Stomach smooth muscle (tissue), 2 donors: ENCODE results near the gene TARS1.

ENCODE experiments used
- H3K27ac ChIP-seq: one replicate; pipeline ENCODE4 v1.7.0; 2013; ENCODE audit warnings: mild to moderate bottlenecking, low read length, inconsistent platforms
- H3K27me3 ChIP-seq, 2 donors: one replicate each; pipeline ENCODE4 v1.7.0; 2013; ENCODE audit warnings: low read length in 2 of 2; ENCODE audit not compliant: insufficient read depth in 2 of 2, control insufficient read depth in 1 of 2
- H3K36me3 ChIP-seq, 2 donors: one replicate each; pipeline ENCODE4 v1.7.0; 2013; ENCODE audit warnings: low read length in 2 of 2; ENCODE audit not compliant: control insufficient read depth in 2 of 2, insufficient read depth in 2 of 2
- H3K4me1 ChIP-seq: one replicate; pipeline ENCODE4 v1.7.0; 2013; ENCODE audit warnings: low read length; ENCODE audit not compliant: control insufficient read depth, insufficient read depth
- H3K4me3 ChIP-seq, 2 donors: one replicate each; pipeline ENCODE4 v1.7.0; 2013; ENCODE audit warnings: low read length in 2 of 2
- H3K9ac ChIP-seq, 2 donors: one replicate each; pipeline ENCODE4 v1.7.0; 2013; ENCODE audit warnings: low read length in 2 of 2, mild to moderate bottlenecking in 1 of 2
- H3K9me3 ChIP-seq, 2 donors: one replicate each; pipeline ENCODE4 v1.7.0; 2013; ENCODE audit warnings: low read length in 2 of 2; ENCODE audit not compliant: control insufficient read depth in 2 of 2
- donor health status: healthy.
- donor health status: Pancreatic carcinoma.

TARS1 gene

DNA sequence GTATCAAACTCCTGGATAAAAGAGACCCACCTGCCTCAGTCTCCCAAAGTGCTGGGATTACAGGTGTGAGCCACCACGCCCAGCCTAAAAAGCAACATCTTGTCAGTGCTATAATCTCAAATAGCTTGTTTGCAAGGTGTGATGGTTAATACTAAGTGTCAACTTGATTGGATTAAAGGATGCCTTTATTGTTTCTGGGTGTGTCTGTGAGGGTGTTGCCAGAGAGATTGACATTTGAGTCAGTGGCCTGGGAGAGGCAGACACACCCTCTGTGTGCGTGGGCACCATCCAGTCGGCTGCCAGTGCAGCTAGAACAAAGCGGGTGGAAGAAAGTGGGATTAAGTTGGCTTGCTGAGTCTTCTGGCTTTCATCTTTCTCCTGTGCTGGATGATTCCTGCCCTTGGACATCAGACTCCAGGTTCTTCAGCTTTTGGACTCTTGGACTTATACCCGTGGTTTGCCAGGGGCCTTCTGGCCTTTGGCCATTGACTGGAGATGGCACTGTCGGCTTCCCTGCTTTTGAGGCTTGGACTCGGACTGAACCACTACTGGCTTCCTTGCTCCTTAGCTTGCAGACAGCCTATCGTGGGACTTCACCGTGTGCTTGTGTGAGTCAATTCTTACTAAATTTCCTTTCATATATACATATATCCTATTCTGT lies 28.1 kb downstream of the TARS1 start:
- Histone ChIP-seq H3K27ac (no peak overlapping the region), H3K9me3 (no peaks in the 10 kb centered on the region), H3K27me3 (no peaks in the 10 kb centered on the region), H3K4me1 (no peaks in the 10 kb centered on the region), H3K36me3 (peaks cover 44 to 59% of the 10 kb centered on the region in 2 donors), H3K9ac (no peak overlapping the region), H3K4me3 (no peak overlapping the region)

DNA sequence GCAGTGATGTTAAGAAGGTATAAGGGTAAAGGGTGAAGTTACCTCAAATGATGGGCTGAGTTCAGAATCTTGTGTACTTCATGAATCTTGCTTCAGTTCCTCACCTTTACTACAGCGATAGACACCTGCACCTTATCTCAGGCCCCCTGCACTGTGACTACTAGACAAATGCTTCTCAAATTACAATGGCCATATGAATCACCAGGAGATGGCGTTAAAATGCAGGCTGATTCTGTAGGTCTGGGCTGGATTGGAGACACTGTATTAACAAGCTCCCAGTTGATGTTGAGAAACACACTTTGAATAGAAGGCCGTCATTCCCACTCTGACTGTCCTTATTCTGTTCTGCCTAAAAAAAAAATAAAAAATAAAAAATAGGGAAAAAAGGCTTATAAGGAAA lies 29.8 kb downstream of the TARS1 start:
- no peaks in the 10 kb centered on the region for H3K27me3 ChIP-seq
- no peak overlapping the region for H3K9ac ChIP-seq
- no peak overlapping the region for H3K27ac ChIP-seq
- H3K36me3 ChIP-seq: peaks cover 38 to 52% of the 10 kb centered on the region in 2 donors
- H3K9me3 ChIP-seq: no peaks in the 10 kb centered on the region
- no peaks in the 10 kb centered on the region for H3K4me1 ChIP-seq
- H3K4me3 ChIP-seq: no peak overlapping the region

DNA sequence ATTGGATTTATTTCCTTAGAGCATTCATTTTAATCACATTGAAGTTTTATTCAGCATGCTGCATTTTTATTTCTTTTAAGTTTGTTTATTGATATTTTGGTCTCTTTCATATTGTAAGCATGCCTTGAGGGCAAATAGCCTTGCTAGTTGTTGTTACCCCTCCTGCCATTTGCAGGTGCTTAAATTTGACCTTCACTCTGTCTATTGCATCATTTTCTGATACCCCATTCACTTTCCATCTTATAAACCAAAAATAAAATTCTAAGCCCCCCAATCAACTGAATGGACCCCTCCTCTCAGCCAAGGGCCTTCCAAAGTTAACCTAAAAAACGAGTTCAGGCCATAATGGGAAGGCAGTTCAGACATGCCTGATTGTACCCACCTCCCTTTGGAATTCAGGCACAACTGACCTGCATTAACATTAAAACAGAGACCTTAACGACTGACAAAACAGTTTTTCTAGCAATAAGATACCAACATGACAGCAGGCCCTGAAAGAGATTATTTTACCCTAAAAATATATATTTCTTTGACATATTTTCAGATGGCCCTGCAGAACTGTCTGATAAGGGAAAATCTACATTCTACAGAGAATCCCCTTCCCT lies 32.1 kb downstream of the TARS1 start:
- H3K4me3 ChIP-seq: no peak overlapping the region
- no peaks in the 10 kb centered on the region for H3K4me1 ChIP-seq
- H3K9ac ChIP-seq: no peak overlapping the region
- H3K27me3 ChIP-seq: no peaks in the 10 kb centered on the region
- H3K9me3 ChIP-seq: no peaks in the 10 kb centered on the region
- no peak overlapping the region for H3K27ac ChIP-seq
- H3K36me3 ChIP-seq: peaks cover 35 to 44% of the 10 kb centered on the region in 2 donors

DNA sequence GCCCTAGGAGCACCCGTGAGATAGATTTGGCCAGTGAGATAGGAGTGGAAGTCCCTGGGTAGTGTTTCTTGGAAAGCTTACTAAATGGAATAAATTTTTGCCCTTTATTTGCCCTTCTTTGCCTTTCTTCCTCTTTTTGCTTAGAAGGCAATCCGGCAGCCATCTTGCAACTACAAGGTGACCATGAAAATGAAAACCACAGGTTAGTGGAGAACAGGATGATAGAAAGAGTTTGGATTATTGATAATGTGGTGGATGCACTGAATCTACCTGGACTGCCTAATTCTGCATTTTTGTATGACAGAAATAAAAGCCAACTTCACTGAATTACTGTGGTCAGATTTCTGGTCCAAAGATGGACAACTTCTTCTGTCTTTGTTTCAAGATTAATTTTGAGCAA lies 33.2 kb downstream of the TARS1 start:
- peaks cover 27 to 36% of the 10 kb centered on the region in 2 donors for H3K36me3 ChIP-seq
- no peaks in the 10 kb centered on the region for H3K27me3 ChIP-seq
- H3K9ac ChIP-seq: no peak overlapping the region
- no peak overlapping the region for H3K27ac ChIP-seq
- H3K4me1 ChIP-seq: no peaks in the 10 kb centered on the region
- no peaks in the 10 kb centered on the region for H3K9me3 ChIP-seq
- H3K4me3 ChIP-seq: no peak overlapping the region

DNA sequence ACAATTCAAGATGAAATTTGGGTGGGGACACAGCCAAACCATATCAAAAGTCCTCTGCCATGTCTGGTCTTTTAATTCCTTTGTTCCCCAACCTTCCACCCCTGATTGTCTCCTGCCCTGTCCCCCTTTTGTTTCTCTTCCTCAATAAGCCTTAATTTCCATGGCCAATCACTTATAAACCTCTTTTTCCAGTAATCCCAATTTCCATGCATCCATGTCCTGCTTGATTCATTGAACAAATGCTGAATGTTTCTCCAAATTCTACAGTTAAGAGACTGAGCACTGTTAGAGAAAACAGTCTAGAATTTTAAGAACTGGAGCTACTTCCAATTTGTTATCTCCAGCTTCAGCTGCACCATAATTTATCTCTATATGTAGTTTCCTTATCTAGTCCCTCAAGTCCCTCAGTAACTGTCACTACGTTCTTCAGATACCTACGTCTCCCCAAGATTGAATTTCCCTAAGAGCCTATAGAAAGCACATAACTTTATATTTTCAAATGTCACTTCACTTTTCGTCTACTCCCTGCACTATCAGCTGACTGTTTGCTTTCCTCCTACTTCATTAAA lies 34.2 kb downstream of the TARS1 start:
- Histone ChIP-seq H3K4me1 (no peaks in the 10 kb centered on the region), H3K9me3 (no peaks in the 10 kb centered on the region), H3K4me3 (no peak overlapping the region), H3K27ac (no peak overlapping the region), H3K36me3 (peaks cover 24 to 28% of the 10 kb centered on the region in 2 donors), H3K27me3 (no peaks in the 10 kb centered on the region), H3K9ac (no peak overlapping the region)

DNA sequence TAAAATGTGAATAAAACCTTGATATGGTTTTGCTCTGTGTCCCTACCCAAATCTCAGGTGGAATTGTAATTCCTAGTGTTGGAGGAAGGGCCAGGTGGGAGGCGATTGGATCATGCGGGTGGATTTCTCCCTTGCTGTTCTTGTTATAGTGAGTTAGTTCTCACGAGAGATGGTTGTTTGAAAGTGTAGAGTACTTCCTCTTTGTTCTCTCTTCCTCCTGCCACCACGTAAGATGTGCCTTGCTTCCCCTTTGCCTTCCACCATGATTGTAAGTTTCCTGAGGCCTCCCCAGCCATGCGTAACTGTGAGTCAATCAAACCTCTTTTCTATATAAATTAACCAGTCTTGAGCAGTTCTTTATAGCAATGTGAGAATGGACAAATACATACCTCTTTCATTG lies 34.9 kb downstream of the TARS1 start:
- Histone ChIP-seq H3K4me3 (no peak overlapping the region), H3K36me3 (peaks cover 17 to 25% of the 10 kb centered on the region in 2 donors), H3K9ac (no peak overlapping the region), H3K4me1 (no peaks in the 10 kb centered on the region), H3K27me3 (no peaks in the 10 kb centered on the region), H3K9me3 (no peaks in the 10 kb centered on the region), H3K27ac (no peak overlapping the region)

DNA sequence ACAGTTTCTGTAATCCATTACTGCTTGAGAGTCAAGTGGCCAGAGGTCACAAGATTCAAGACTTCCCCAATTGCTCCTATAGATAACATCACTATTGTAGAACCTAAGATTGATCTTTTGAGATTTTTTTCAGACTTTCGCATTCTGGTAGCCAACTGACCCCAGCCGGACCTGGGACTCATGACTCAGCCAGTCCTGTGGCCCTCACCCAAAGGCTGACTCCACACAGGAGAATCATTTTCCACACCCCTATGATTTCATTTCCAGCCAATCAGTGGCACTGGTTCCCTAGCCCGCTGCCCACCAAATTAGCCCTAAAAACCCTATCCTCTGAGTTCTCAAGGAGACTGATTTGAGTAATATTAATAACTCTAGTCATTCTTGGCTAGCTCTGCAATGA lies 36.2 kb downstream of the TARS1 start:
- H3K27me3 ChIP-seq: no peaks in the 10 kb centered on the region
- H3K9me3 ChIP-seq: no peaks in the 10 kb centered on the region
- H3K4me1 ChIP-seq: no peaks in the 10 kb centered on the region
- peaks cover 11 to 21% of the 10 kb centered on the region in 2 donors for H3K36me3 ChIP-seq
- H3K4me3 ChIP-seq: no peak overlapping the region
- no peak overlapping the region for H3K9ac ChIP-seq
- no peak overlapping the region for H3K27ac ChIP-seq

DNA sequence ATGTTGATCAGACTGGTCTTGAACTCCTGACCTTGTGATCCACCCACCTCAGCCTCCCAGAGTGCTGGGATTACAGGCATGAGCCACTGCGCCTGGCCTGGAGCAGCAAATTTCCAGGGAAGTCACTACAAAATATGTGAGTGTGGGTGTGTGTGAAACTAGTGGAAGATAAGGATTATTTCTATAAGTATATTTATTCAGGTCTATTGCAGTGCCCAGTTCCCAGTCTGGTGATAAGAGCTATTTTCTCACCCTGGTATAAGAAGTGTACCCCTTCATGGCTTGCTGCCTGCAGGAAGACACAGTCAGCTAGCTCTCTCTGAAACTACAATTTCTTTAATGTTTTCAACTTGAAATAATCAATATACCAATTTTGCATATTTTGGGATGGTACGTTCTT lies 37.1 kb downstream of the TARS1 start:
- no peaks in the 10 kb centered on the region for H3K27me3 ChIP-seq

DNA sequence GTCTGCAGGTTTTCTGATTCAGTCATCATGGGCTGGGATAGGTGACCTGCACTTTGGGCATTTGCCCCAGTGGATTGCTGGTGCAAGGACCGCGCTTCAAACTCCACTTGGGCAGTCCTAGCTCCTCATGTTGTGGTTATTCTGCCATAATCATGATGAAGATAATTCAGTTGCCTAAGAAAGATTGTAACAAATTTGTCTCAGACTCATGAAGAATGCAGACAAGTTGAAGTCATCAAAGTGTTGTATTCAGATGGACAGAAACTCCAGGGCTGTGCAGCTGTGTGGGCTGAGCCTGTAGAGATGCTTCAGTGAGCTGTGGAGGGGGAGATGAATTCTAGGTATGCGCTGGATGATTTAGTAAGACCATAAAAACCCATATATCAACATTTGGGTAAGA lies 38.5 kb downstream of the TARS1 start:
- no peak overlapping the region for H3K4me3 ChIP-seq
- no peaks in the 10 kb centered on the region for H3K27me3 ChIP-seq
- no peaks in the 10 kb centered on the region for H3K9me3 ChIP-seq
- H3K4me1 ChIP-seq: no peaks in the 10 kb centered on the region
- peaks cover 11 to 14% of the 10 kb centered on the region in 2 donors for H3K36me3 ChIP-seq
- no peak overlapping the region for H3K9ac ChIP-seq
- H3K27ac ChIP-seq: no peak overlapping the region

More for the DNA sequence above, 37.1 kb downstream of the TARS1 start:
- Histone ChIP-seq H3K4me1 (no peaks in the 10 kb centered on the region), H3K9me3 (no peaks in the 10 kb centered on the region), H3K36me3 (peaks cover 11 to 17% of the 10 kb centered on the region in 2 donors), H3K4me3 (no peak overlapping the region), H3K9ac (no peak overlapping the region), H3K27ac (no peak overlapping the region)

DNA sequence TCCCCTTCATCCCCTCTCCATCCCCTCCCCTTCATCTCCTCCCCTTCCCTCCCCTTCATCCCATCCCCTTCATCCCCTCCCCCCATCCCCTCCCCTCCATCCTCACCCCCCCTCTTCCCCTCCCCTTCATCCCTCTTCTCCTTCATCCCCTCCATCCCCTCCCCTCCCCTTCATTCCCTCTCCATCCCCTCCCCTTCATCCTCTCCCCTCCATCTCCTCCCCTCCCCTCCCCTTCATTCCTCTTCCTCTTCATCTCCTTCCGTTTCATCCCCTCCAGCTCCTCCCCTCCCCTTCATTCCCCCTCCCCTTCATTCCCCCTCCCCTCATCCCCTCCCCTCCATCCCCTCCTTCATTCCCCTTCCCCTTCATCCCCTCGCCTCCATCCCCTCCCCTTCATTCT lies 40.1 kb downstream of the TARS1 start:
- Histone ChIP-seq H3K27me3 (no peaks in the 10 kb centered on the region), H3K4me3 (no peak overlapping the region), H3K36me3 (peaks cover 5 to 9% of the 10 kb centered on the region in 2 donors), H3K4me1 (no peaks in the 10 kb centered on the region), H3K27ac (no peak overlapping the region), H3K9ac (no peak overlapping the region), H3K9me3 (no peaks in the 10 kb centered on the region)

DNA sequence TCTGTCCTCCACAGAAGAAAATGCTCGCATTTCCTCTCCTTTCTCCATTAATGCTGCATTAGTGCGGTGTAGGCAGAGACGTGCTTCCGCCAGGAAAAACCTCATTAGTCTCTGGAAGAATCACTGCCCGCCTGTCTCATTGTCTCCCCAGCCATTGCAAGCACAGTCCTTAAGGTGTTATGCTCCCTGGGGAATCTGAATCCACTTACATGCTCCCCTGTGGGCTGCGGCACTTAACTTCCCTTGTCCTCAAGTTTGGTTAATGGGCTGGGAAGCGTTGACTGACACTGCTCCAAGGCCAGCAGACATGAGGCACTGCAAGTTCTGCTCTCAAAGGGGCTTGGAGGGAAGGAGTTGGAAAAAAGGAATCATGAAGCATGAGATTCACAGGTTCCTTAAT lies 41.6 kb downstream of the TARS1 start:
- H3K27me3 ChIP-seq: no peaks in the 10 kb centered on the region
- no peak overlapping the region for H3K9ac ChIP-seq
- H3K9me3 ChIP-seq: no peaks in the 10 kb centered on the region
- no peak overlapping the region for H3K4me3 ChIP-seq
- H3K27ac ChIP-seq: no peak overlapping the region
- no peaks in the 10 kb centered on the region for H3K36me3 ChIP-seq
- H3K4me1 ChIP-seq: no peaks in the 10 kb centered on the region
